HepG2 (cell line): ENCODE results near the gene IGFL1. TPM values are rescaled to one million over a fixed set of nuclear protein-coding genes. Genes with fewer than 3 reads are reported as not detected.

Experiments
- ERF ChIP-seq: IDR thresholded peaks from 2 replicates; pipeline ENCODE4 v1.6.1; 2018; ENCODE audit warnings: missing biosample characterization, missing genetic modification reagents
- FOXK1 ChIP-seq: sonication (generic); formaldehyde crosslinking; IDR thresholded peaks from 2 replicates; pipeline ENCODE4 v1.4.0; 2020; ENCODE audit warnings: low read depth, missing genetic modification reagents, borderline replicate concordance
- HNF4G ChIP-seq, 2 experiments: sonication (generic) in 1 of 2; formaldehyde crosslinking in 1 of 2; IDR thresholded peaks; 2 replicates each; pipeline versions ENCODE4 v1.4.0 to v1.6.1; 2011 to 2020; ENCODE audit warnings: borderline replicate concordance in 2 of 2, low read depth in 2 of 2, mild to moderate bottlenecking in 2 of 2, low read length in 1 of 2, missing genetic modification reagents in 1 of 2, moderate library complexity in 1 of 2
- HOXD1 ChIP-seq: sonication (generic); formaldehyde crosslinking; IDR thresholded peaks from 2 replicates; pipeline ENCODE4 v1.5.0; 2020; ENCODE audit warnings: missing genetic modification reagents
- KLF11 ChIP-seq: IDR thresholded peaks from 2 replicates; pipeline ENCODE4 v1.6.1; 2016; ENCODE audit warnings: missing compliant biosample characterization
- MXI1 ChIP-seq: IDR thresholded peaks from 3 replicates; pipeline ENCODE4 v1.6.1; 2012; ENCODE audit warnings: low read depth, low read length, inconsistent platforms, borderline replicate concordance
- NFKB2 ChIP-seq: sonication (generic); formaldehyde crosslinking; IDR thresholded peaks from 2 replicates; pipeline ENCODE4 v1.4.0; 2020; ENCODE audit warnings: missing genetic modification reagents, borderline replicate concordance
- NFYB ChIP-seq: sonication (generic); formaldehyde crosslinking; IDR thresholded peaks from 2 replicates; pipeline ENCODE4 v1.4.0; 2020; ENCODE audit warnings: missing genetic modification reagents
- PRMT3 ChIP-seq: sonication (generic); formaldehyde crosslinking; IDR thresholded peaks from 2 replicates; pipeline ENCODE4 v1.8.1; 2022; ENCODE audit warnings: low read depth, mild to moderate bottlenecking, moderate library complexity, missing genetic modification reagents, borderline replicate concordance
- REXO4 ChIP-seq: sonication (generic); formaldehyde crosslinking; IDR thresholded peaks from 2 replicates; pipeline ENCODE4 v1.8.0; 2022; ENCODE audit warnings: missing genetic modification reagents, mild to moderate bottlenecking, borderline replicate concordance
- SRY ChIP-seq: sonication (generic); formaldehyde crosslinking; IDR thresholded peaks from 2 replicates; pipeline ENCODE4 v1.8.0; 2022; ENCODE audit warnings: mild to moderate bottlenecking, missing genetic modification reagents
- TRIM24 ChIP-seq: sonication (generic); formaldehyde crosslinking; IDR thresholded peaks from 2 replicates; pipeline ENCODE4 v1.8.0; 2022; ENCODE audit warnings: mild to moderate bottlenecking, missing genetic modification reagents
- ZNF253 ChIP-seq: sonication (generic); formaldehyde crosslinking; IDR thresholded peaks from 2 replicates; pipeline ENCODE4 v1.8.0; 2022; ENCODE audit warnings: mild to moderate bottlenecking, missing genetic modification reagents, borderline replicate concordance
- ZNF441 ChIP-seq: sonication (generic); formaldehyde crosslinking; IDR thresholded peaks from 2 replicates; pipeline ENCODE4 v1.7.0; 2021; ENCODE audit warnings: missing genetic modification reagents, borderline replicate concordance
- ZNF782 ChIP-seq: sonication (generic); formaldehyde crosslinking; IDR thresholded peaks from 2 replicates; pipeline ENCODE4 v1.4.0; 2020; ENCODE audit warnings: missing genetic modification reagents, mild to moderate bottlenecking, borderline replicate concordance
- polyA plus RNA-seq, 8 experiments: library from polyadenylated mRNA; depleted of rRNA in 3 of 8; stranded (reverse) in 7 of 8; unstranded in 1 of 8; fragments of >200 nt; fragmentation: Illumina TruSeq in 4 of 8; extraction: Trizol in 4 of 8; gene quantifications; 2 replicates each; pipeline versions ENCODE4 v1.2.1 to v1.2.3, GENCODE V29; 2011 to 2016; ENCODE audit warnings: low read depth in 4 of 8, missing spikeins in 1 of 8, mixed read lengths in 1 of 8; ENCODE audit not compliant: insufficient read depth in 1 of 8
- total RNA-seq, 5 experiments: library from RNA; depleted of rRNA; stranded (reverse); fragments of >200 nt; fragmentation: Illumina TruSeq; extraction: Trizol; gene quantifications; 2 replicates each; pipeline ENCODE4 v1.2.3, GENCODE V29; 2016; ENCODE audit warnings: low read depth in 1 of 5
- TF ChIP-seq, protein P1 (sequence below): IDR thresholded peaks from 2 replicates; pipeline ENCODE4 v1.6.1; 2016; ENCODE audit warnings: mild to moderate bottlenecking
- TF ChIP-seq, protein P2 (sequence below): sonication (generic); formaldehyde crosslinking; conservative IDR thresholded peaks from 2 replicates; pipeline ENCODE4 v1.4.0; 2020; ENCODE audit warnings: missing genetic modification reagents
- TF ChIP-seq, protein P3 (sequence below): IDR thresholded peaks from 2 replicates; pipeline ENCODE4 v1.6.1; 2016; ENCODE audit warnings: mild to moderate bottlenecking, missing biosample characterization, missing genetic modification reagents
- TF ChIP-seq, protein P4 (sequence below): sonication (generic); formaldehyde crosslinking; IDR thresholded peaks from 2 replicates; pipeline ENCODE4 v1.4.0; 2020; ENCODE audit warnings: missing genetic modification reagents
- TF ChIP-seq, protein P5 (sequence below): sonication (generic); formaldehyde crosslinking; IDR thresholded peaks from 2 replicates; pipeline ENCODE4 v1.4.0; 2020; ENCODE audit warnings: mild to moderate bottlenecking, missing genetic modification reagents
- TF ChIP-seq, protein P6 (sequence below): IDR thresholded peaks from 2 replicates; pipeline ENCODE4 v1.6.1; 2016; ENCODE audit warnings: low read depth, borderline replicate concordance

IGFL1 gene
- total and polyA plus RNA-seq, 2 of the 13 experiments (the other 11 are each of a cell fraction or from before 2014, with no cell fraction given), result not detected

GRCh38 chr19:46218160-46218559 lies 11.4 kb upstream of the IGFL1 start (continued):
- TF ChIP-seq, protein P1, sequence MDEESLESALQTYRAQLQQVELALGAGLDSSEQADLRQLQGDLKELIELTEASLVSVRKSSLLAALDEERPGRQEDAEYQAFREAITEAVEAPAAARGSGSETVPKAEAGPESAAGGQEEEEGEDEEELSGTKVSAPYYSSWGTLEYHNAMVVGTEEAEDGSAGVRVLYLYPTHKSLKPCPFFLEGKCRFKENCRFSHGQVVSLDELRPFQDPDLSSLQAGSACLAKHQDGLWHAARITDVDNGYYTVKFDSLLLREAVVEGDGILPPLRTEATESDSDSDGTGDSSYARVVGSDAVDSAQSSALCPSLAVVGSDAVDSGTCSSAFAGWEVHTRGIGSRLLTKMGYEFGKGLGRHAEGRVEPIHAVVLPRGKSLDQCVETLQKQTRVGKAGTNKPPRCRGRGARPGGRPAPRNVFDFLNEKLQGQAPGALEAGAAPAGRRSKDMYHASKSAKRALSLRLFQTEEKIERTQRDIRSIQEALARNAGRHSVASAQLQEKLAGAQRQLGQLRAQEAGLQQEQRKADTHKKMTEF (CRISPR knock-in tag), result no peak
- TF ChIP-seq, protein P2, sequence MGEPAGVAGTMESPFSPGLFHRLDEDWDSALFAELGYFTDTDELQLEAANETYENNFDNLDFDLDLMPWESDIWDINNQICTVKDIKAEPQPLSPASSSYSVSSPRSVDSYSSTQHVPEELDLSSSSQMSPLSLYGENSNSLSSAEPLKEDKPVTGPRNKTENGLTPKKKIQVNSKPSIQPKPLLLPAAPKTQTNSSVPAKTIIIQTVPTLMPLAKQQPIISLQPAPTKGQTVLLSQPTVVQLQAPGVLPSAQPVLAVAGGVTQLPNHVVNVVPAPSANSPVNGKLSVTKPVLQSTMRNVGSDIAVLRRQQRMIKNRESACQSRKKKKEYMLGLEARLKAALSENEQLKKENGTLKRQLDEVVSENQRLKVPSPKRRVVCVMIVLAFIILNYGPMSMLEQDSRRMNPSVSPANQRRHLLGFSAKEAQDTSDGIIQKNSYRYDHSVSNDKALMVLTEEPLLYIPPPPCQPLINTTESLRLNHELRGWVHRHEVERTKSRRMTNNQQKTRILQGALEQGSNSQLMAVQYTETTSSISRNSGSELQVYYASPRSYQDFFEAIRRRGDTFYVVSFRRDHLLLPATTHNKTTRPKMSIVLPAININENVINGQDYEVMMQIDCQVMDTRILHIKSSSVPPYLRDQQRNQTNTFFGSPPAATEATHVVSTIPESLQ (CRISPR knock-in tag), result no peak
- TF ChIP-seq MXI1 (0 out of 3 replicates have a peak, but pooled peaks have one; percentile 13), PRMT3 (no peak), HNF4G (IDR thresholded peaks at IDR 0.05; ENCODE audit: borderline replicate concordance, low read depth, low read length) (no peak), HNF4G (CRISPR knock-in tag; IDR thresholded peaks at IDR 0.05; ENCODE audit: borderline replicate concordance, low read depth) (no peak), TRIM24 (CRISPR knock-in tag) (no peak), REXO4 (CRISPR knock-in tag) (no peak), SRY (CRISPR knock-in tag) (0 out of 2 replicates have a peak, but pooled peaks have one; percentile 57), ZNF782 (CRISPR knock-in tag) (no peak), ZNF441 (CRISPR knock-in tag) (peak; percentile 56; the same call in 1 of the 2 replicates), NFYB (CRISPR knock-in tag) (0 out of 2 replicates have a peak, but pooled peaks have one; percentile 12), ERF (CRISPR knock-in tag) (0 out of 2 replicates have a peak, but pooled peaks have one; percentile 36), NFKB2 (CRISPR knock-in tag) (no peak), KLF11 (CRISPR knock-in tag) (peak; percentile 65; the same call in 1 of the 2 replicates), HOXD1 (CRISPR knock-in tag) (no peak), ZNF253 (no peak), FOXK1 (CRISPR knock-in tag) (peak; percentile 32; the same call in 1 of the 2 replicates)
- TF ChIP-seq, protein P3, sequence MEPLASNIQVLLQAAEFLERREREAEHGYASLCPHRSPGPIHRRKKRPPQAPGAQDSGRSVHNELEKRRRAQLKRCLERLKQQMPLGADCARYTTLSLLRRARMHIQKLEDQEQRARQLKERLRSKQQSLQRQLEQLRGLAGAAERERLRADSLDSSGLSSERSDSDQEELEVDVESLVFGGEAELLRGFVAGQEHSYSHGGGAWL (CRISPR knock-in tag), result 0 out of 2 replicates have a peak, but pooled peaks have one; percentile 39
- TF ChIP-seq, protein P4, sequence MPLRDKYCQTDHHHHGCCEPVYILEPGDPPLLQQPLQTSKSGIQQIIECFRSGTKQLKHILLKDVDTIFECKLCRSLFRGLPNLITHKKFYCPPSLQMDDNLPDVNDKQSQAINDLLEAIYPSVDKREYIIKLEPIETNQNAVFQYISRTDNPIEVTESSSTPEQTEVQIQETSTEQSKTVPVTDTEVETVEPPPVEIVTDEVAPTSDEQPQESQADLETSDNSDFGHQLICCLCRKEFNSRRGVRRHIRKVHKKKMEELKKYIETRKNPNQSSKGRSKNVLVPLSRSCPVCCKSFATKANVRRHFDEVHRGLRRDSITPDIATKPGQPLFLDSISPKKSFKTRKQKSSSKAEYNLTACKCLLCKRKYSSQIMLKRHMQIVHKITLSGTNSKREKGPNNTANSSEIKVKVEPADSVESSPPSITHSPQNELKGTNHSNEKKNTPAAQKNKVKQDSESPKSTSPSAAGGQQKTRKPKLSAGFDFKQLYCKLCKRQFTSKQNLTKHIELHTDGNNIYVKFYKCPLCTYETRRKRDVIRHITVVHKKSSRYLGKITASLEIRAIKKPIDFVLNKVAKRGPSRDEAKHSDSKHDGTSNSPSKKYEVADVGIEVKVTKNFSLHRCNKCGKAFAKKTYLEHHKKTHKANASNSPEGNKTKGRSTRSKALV (CRISPR knock-in tag), result no peak
- TF ChIP-seq, protein P5, sequence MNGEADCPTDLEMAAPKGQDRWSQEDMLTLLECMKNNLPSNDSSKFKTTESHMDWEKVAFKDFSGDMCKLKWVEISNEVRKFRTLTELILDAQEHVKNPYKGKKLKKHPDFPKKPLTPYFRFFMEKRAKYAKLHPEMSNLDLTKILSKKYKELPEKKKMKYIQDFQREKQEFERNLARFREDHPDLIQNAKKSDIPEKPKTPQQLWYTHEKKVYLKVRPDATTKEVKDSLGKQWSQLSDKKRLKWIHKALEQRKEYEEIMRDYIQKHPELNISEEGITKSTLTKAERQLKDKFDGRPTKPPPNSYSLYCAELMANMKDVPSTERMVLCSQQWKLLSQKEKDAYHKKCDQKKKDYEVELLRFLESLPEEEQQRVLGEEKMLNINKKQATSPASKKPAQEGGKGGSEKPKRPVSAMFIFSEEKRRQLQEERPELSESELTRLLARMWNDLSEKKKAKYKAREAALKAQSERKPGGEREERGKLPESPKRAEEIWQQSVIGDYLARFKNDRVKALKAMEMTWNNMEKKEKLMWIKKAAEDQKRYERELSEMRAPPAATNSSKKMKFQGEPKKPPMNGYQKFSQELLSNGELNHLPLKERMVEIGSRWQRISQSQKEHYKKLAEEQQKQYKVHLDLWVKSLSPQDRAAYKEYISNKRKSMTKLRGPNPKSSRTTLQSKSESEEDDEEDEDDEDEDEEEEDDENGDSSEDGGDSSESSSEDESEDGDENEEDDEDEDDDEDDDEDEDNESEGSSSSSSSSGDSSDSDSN (CRISPR knock-in tag), result no peak
- TF ChIP-seq, protein P6, sequence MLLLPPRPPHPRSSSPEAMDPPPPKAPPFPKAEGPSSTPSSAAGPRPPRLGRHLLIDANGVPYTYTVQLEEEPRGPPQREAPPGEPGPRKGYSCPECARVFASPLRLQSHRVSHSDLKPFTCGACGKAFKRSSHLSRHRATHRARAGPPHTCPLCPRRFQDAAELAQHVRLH (CRISPR knock-in tag), result peak; percentile 60; the same call in 1 of the 2 replicates
